ENCODE measurements around the gene MARCHF11. TPM values are rescaled to one million over a fixed set of nuclear protein-coding genes. Genes with fewer than 3 reads are reported as not detected.

Gene MARCHF11
- total and polyA plus RNA-seq, 2 of the 8 experiments (the other 6 are each of a cell fraction or from before 2014, with no cell fraction given) = 0.27 to 0.82 TPM

GRCh38 chr5:16049761-16050160, 129.8 kb downstream of the MARCHF11 start (continued):
- no peak for TF ChIP-seq CTCF (IDR thresholded peaks at IDR 0.05; ENCODE audit: control extremely low read depth in 1 of 3, insufficient read depth in 1 of 3, low read depth in 1 of 3, low read length in 3 of 3)
- no peak for TF ChIP-seq SIRT6 (IDR thresholded peaks at IDR 0.05; ENCODE audit: low read length)
- no peak for TF ChIP-seq GTF2F1 (IDR thresholded peaks at IDR 0.05; ENCODE audit: borderline replicate concordance, low read depth, low read length)
- TF ChIP-seq RFX5 (IDR thresholded peaks at IDR 0.05; ENCODE audit: borderline replicate concordance, low read depth, low read length) = no peak
- TF ChIP-seq FOSL1 (IDR thresholded peaks at IDR 0.05; ENCODE audit: insufficient read depth, low read depth, low read length) = no peak
- TF ChIP-seq SP2 (IDR thresholded peaks at IDR 0.05; ENCODE audit: low read length) = no peak

All from H1 (cell line).